Measurements from ENCODE around the gene VPS35. TPM values are rescaled to one million over a fixed set of nuclear protein-coding genes. Genes with fewer than 3 reads are reported as not detected.

VPS35 gene
- total and polyA plus RNA-seq, 2 of the 13 experiments (the other 11 are each of a cell fraction or from before 2014, with no cell fraction given), result 30.7 to 136 TPM

- TF ChIP-seq, protein P1, sequence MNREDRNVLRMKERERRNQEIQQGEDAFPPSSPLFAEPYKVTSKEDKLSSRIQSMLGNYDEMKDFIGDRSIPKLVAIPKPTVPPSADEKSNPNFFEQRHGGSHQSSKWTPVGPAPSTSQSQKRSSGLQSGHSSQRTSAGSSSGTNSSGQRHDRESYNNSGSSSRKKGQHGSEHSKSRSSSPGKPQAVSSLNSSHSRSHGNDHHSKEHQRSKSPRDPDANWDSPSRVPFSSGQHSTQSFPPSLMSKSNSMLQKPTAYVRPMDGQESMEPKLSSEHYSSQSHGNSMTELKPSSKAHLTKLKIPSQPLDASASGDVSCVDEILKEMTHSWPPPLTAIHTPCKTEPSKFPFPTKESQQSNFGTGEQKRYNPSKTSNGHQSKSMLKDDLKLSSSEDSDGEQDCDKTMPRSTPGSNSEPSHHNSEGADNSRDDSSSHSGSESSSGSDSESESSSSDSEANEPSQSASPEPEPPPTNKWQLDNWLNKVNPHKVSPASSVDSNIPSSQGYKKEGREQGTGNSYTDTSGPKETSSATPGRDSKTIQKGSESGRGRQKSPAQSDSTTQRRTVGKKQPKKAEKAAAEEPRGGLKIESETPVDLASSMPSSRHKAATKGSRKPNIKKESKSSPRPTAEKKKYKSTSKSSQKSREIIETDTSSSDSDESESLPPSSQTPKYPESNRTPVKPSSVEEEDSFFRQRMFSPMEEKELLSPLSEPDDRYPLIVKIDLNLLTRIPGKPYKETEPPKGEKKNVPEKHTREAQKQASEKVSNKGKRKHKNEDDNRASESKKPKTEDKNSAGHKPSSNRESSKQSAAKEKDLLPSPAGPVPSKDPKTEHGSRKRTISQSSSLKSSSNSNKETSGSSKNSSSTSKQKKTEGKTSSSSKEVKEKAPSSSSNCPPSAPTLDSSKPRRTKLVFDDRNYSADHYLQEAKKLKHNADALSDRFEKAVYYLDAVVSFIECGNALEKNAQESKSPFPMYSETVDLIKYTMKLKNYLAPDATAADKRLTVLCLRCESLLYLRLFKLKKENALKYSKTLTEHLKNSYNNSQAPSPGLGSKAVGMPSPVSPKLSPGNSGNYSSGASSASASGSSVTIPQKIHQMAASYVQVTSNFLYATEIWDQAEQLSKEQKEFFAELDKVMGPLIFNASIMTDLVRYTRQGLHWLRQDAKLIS (CRISPR knock-in tag; IDR thresholded peaks at IDR 0.05), result no peak
- TF ChIP-seq GATA4 (IDR thresholded peaks at IDR 0.05; ENCODE audit: borderline replicate concordance, low read depth) (no peak), ZNF577 (CRISPR knock-in tag; IDR thresholded peaks at IDR 0.05; ENCODE audit: borderline replicate concordance, low read depth) (no peak), FOXK2 (IDR thresholded peaks at IDR 0.05) (0 out of 2 replicates have a peak, but pooled peaks have one; percentile 25), MTA3 (CRISPR knock-in tag; IDR thresholded peaks at IDR 0.05) (no peak), ZNF484 (CRISPR knock-in tag; IDR thresholded peaks at IDR 0.05; ENCODE audit: borderline replicate concordance, low read depth) (no peak), ZNF256 (CRISPR knock-in tag; conservative IDR thresholded peaks at IDR 0.05) (no peak), SYNCRIP (IDR thresholded peaks at IDR 0.05; ENCODE audit: insufficient read depth, low read depth, low read length) (no peak), ZNF670 (CRISPR knock-in tag; IDR thresholded peaks at IDR 0.05; ENCODE audit: borderline replicate concordance) (no peak), ZNF784 (CRISPR knock-in tag; IDR thresholded peaks at IDR 0.05; ENCODE audit: borderline replicate concordance) (no peak), IRX3 (CRISPR knock-in tag; IDR thresholded peaks at IDR 0.05; ENCODE audit: borderline replicate concordance, low read depth) (no peak), EEA1 (CRISPR knock-in tag; IDR thresholded peaks at IDR 0.05; ENCODE audit: borderline replicate concordance) (no peak), ZNF121 (CRISPR knock-in tag; IDR thresholded peaks at IDR 0.05) (peak; percentile 80), HIC2 (CRISPR knock-in tag; IDR thresholded peaks at IDR 0.05; ENCODE audit: low read depth) (no peak), ZNF24 (IDR thresholded peaks at IDR 0.05) (no peak), EZH2 (conservative IDR thresholded peaks at IDR 0.05; ENCODE audit: low read depth, low read length) (no peak), ZBTB1 (CRISPR knock-in tag; IDR thresholded peaks at IDR 0.05; ENCODE audit: borderline replicate concordance) (no peak)
- TF ChIP-seq, protein P2, sequence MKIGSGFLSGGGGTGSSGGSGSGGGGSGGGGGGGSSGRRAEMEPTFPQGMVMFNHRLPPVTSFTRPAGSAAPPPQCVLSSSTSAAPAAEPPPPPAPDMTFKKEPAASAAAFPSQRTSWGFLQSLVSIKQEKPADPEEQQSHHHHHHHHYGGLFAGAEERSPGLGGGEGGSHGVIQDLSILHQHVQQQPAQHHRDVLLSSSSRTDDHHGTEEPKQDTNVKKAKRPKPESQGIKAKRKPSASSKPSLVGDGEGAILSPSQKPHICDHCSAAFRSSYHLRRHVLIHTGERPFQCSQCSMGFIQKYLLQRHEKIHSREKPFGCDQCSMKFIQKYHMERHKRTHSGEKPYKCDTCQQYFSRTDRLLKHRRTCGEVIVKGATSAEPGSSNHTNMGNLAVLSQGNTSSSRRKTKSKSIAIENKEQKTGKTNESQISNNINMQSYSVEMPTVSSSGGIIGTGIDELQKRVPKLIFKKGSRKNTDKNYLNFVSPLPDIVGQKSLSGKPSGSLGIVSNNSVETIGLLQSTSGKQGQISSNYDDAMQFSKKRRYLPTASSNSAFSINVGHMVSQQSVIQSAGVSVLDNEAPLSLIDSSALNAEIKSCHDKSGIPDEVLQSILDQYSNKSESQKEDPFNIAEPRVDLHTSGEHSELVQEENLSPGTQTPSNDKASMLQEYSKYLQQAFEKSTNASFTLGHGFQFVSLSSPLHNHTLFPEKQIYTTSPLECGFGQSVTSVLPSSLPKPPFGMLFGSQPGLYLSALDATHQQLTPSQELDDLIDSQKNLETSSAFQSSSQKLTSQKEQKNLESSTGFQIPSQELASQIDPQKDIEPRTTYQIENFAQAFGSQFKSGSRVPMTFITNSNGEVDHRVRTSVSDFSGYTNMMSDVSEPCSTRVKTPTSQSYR (CRISPR knock-in tag; IDR thresholded peaks at IDR 0.05; ENCODE audit: borderline replicate concordance), result no peak
Observed at GRCh38 chr16:46690281-46691178, 1.6 kb upstream of the VPS35 start (continued).
